CD4-positive, alpha-beta T cell treated with Interleukin-4 for 1 hour (primary cell): Measurements from ENCODE around the gene CHMP4A.
A peak's percentile ranks its signal among the peaks of the same experiment; 100 is the strongest.
"Not testable (repeated sequence)": the region's sequence is repeated elsewhere in the genome, so short reads cannot be mapped to it uniquely, and the experiment has no call there.

Experiments used
- DNase-seq, 2 donors: peaks; one replicate each; pipeline ENCODE4 v3.0.0-alpha.2; 2020 to 2022

CHMP4A gene

GRCh38 chr14:24222987-24223386 lies 9.7 kb upstream of the CHMP4A start:
- not testable (repeated sequence) for DNase-seq

- no peak for DNase-seq
Measured at GRCh38 chr14:24219521-24219920, 6.2 kb upstream of the CHMP4A start.

DNA sequence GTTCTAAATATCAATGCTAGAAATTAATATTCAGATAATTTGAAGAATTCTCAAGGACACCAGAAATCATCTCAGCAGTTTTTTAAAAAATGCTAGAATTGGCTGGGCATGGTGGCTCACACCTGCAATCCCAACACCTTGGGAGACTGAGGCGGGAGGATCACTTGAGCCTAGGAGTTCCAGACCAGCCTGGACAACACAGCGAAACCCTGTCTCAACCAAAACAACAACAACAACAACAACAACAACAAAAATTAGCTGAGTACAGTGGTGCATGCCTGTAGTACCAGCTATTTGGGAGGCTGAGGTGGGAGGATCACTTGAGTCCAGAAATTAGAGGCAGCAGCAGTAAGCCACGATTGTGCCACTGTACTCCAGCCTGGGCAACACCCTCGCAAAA lies 5.8 kb upstream of the CHMP4A start:
- no peak for DNase-seq

DNA sequence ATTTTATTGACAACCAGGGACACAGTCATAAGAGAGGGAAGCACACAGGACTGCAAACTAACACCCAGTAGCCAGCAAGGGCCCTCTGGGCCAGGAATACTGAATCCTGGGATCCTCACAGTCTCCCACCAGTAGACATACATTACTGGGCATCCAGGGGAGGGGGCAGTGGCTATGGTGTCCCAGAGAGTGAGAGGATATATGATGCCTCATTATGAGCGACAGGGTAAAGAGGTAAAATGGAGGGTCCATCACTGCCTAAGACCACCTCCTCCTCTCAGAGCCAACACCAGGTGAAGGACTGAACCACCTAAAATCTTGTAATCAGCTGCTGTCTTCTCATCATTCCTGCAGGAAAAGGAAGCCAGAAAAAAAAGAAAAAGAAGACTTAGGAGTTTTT lies 3.6 kb upstream of the CHMP4A start:
- DNase-seq: not testable (repeated sequence)

GRCh38 chr14:24216345-24216699 lies 3.0 kb upstream of the CHMP4A start:
- no peak for DNase-seq

DNA sequence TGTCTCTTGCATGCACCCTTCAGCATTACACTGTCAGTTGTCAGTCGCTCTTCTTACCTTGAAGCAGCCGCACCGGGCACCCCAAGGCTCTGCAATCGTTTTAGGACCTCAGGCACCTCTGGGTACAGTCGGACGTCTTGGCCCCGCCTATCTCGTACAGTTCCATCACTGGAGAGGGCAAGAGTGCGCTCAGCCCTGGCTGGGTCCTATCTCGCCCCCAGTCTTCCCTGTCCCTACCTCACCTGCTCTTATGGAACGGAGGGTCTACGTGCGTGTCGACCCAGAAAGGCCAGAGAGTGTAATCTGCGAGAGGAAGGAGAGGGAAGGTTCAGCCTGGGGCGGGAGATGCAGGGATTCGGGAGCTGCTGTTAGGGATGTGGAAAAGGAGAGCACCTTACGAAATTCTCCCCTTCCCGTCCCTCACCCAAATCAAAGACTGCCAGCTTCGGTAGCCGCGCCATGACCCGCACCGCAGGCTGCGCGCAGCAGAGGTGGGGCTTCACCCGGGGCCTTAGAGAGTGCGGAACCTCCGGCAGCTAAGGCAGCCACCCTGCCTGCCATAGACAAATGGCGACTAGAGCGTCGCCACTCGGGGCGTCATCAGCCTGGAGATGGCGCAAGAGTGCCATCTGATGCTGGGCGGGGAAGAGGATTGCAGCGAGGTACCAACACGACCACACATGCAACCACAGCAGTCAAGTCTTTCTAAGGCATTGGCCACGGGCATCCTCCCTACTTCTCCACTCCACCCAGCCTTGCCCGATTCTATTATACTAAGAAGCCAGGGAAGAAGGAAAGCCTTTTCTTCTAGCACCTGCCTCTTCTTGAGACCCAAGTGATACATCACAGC lies 2.4 kb upstream of the CHMP4A start, which contains the start of gene MDP1:
Gene MDP1 (minus strand): TSS at position 572 of the 850 bp plus-strand sequence. CDS start 111 bp downstream, at position 461.
- peak; percentile 92 for DNase-seq

GRCh38 chr14:24213866-24214662 lies 776 bp upstream of the CHMP4A start:
- no peak for DNase-seq

GRCh38 chr14:24211311-24211710 lies 2.0 kb downstream of the CHMP4A start:
- no peak for DNase-seq

- DNase-seq: no peak
Measured at GRCh38 chr14:24207625-24208024, 5.7 kb downstream of the CHMP4A start.

- DNase-seq: peak in 1 of 2 donors; percentile 37
Measured at GRCh38 chr14:24207104-24207551, 6.2 kb downstream of the CHMP4A start.

- DNase-seq: no peak
Measured at GRCh38 chr14:24206260-24207103, 6.8 kb downstream of the CHMP4A start.

GRCh38 chr14:24204163-24205146 lies 8.8 kb downstream of the CHMP4A start:
- DNase-seq: no peak

DNA sequence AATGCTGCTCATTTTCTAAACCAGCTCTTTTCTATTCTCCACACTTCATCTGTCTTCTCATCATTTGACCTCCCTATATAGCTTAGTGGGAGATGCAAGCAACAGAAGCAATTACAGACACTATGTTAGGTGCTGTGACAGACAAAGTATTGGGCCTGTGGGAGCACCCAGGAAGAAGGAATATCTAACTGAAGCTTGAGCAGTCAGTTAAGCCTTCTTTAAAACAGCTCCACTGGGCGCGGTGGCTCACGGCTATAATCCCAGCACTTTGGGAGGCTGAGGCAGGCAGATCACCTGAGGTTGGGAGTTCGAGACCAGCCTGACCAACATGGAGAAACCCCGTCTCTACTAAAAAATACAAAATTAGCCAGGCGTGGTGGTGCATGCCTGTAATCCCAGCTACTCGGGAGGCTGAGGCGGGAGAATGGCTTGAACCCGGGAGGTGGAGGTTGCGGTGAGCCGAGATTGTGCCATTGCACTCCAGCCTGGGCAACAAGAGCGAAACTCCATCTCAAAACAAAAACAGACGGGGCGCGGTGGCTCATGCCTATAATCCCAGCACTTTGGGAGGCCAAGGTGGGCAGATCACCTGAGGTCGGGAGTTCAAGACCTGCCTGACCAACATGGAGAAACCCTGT lies 9.9 kb downstream of the CHMP4A start:
- not testable (repeated sequence) for DNase-seq

DNA sequence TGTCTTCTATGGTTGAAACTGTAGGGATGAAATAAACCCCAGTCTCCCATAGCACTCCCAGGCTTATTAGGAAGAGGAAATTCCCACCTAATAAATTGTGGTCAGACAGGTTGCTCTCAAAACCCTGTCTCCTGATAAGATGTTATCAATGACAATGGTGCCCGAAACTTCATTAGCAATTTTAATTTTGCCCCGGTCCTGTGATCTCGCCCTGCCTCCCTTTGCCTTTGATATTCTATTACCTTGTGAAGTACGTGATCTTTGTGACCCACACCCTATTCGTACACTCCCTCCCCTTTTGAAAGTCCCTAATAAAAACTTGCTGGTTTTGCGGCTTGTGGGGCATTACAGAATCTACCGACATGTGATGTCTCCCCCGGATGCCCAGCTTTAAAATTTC lies 10.8 kb downstream of the CHMP4A start:
- not testable (repeated sequence) for DNase-seq

DNA sequence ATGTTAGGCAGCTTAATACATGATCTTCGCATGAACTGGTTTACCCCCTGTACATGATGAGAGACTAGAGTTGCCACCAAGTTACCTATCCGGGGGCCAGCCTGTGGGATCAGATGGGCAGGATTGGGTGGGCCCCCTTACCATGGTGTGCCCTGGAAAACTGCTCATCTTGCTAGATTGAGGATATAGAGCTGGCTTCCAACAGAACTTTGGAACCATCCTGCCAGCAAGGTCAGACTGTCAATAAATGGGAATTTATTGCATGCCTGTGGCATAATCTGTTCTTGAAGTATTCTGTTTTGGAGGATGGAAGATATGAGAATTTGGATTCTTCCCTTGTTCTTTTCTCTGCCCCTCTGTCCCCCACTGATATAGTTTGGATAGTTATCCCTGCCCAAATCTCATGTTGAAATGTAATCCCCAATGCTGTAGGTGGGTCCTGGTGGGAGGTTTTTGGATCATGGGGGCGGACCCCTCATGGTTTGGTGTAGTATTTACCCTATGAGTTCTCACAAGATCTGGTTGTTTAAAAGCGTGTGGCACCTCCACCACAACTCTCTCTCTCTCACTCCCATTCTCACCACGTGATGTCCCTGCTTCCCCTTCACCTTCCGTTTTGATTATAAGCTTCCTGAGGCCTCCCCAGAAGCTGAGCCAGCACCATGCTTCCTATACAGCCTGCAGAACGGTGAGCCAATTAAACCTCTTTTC lies 14.3 kb downstream of the CHMP4A start:
- DNase-seq: no peak

DNA sequence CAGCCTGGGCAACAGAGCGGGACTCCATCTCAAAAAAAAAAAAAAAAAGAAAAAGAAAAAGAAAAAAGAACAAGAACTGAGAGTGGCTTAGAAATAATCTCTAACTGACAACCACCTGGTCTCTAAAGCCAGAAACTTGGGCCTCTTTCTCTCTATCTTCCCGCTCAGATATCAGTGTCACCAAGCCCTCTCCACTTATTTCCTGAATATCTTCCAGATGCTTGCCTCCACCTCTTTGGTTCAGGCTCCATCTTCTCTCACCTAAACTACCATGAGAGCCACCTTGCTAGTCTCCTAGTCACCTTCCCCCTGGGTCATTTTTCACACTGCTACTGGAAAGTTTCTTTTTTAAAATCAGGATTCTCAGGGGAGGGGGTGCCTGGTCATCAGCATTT lies 16.2 kb downstream of the CHMP4A start:
- no peak for DNase-seq

GRCh38 chr14:24196071-24197055 lies 16.9 kb downstream of the CHMP4A start:
- DNase-seq: no peak

DNA sequence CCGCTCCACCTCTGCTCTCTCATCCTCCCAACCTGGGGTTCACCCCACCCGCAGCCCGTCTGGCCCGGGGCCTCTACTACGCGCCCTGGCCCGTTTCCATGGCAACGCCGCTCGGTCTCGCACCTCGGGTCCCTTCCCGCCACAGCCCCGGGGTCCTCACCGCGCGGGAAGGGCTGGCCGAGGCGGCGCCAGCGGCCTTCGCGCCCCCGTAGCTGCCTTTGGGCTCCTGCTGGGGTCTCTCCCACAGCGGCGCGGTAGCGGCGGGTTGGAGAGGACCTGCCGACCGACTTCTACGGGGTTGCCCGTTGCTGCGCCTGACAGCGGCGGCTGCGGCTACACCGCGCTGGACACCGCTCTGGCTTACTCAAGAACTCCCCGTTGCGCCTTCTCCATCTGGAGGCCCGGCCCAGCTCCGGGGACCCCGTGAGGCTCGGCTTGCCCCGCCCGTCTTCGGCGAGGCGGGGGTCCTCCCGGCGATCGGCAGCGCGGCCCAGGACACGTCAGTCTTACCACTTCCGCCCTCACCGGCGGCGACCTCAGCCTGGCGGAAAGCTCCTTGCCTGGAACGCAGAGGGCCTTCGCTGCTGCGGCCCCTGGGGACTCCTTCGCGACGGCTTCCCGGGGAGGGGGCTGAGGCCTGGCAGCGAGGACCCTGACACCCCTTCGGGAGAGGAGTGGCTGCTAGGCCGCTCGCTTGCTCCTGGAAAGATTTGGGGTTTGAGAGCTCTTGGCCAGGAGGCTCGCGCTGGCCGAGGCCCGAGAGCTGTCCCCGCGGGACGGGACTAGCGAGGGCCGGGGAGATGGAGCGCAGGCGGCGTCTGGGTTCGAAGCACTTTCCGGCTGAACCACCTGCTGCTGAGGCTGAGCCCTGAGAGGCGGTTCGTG lies 17.9 kb downstream of the CHMP4A start, which contains the start of gene TM9SF1:
Gene TM9SF1 (minus strand): TSS at position 256 of the 885 bp plus-strand sequence. CDS start 422 bp downstream, outside the sequence.
- DNase-seq: peak; percentile 92 to 93
